ENCODE results near the gene JAM3.

Gene JAM3

GRCh38 chr11:134039726-134040385, 29.0 kb upstream of the JAM3 start:
- no peak overlapping the region for H3K4me3 ChIP-seq (ENCODE audit: low read depth, low read length)
- DNase-seq (ENCODE audit: low read depth), result no peak
- no peak for TF ChIP-seq CTCF (IDR thresholded peaks at IDR 0.05; ENCODE audit: low read depth, low read length, missing control alignments)

- no peak overlapping the region for H3K4me3 ChIP-seq (ENCODE audit: low read depth, low read length)
- no peak for TF ChIP-seq CTCF (IDR thresholded peaks at IDR 0.05; ENCODE audit: low read depth, low read length, missing control alignments)
- no peak for DNase-seq (ENCODE audit: low read depth)
These were observed 28.2 kb upstream of the JAM3 start for GRCh38 chr11:134040386-134041302.

GRCh38 chr11:134041349-134041748, 27.5 kb upstream of the JAM3 start:
- TF ChIP-seq CTCF (IDR thresholded peaks at IDR 0.05; ENCODE audit: low read depth, low read length, missing control alignments), result no peak
- DNase-seq (ENCODE audit: low read depth), result no peak

GRCh38 chr11:134041791-134042696, 26.8 kb upstream of the JAM3 start:
- no peak overlapping the region for H3K4me3 ChIP-seq (ENCODE audit: low read depth, low read length)
- no peak for DNase-seq (ENCODE audit: low read depth)
- TF ChIP-seq CTCF (IDR thresholded peaks at IDR 0.05; ENCODE audit: low read depth, low read length, missing control alignments), result no peak

More at GRCh38 chr11:134041349-134041748, 27.5 kb upstream of the JAM3 start:
- no peak overlapping the region for H3K4me3 ChIP-seq (ENCODE audit: low read depth, low read length)

- TF ChIP-seq CTCF (IDR thresholded peaks at IDR 0.05; ENCODE audit: low read depth, low read length, missing control alignments), result no peak
- no peak overlapping the region for H3K4me3 ChIP-seq (ENCODE audit: low read depth, low read length)
- DNase-seq (ENCODE audit: low read depth), result no peak
These were observed 25.0 kb upstream of the JAM3 start for GRCh38 chr11:134043821-134044420.

GRCh38 chr11:134044514-134045284, 24.2 kb upstream of the JAM3 start:
- DNase-seq (ENCODE audit: low read depth), result no peak
- TF ChIP-seq CTCF (IDR thresholded peaks at IDR 0.05; ENCODE audit: low read depth, low read length, missing control alignments), result no peak
- H3K4me3 ChIP-seq (ENCODE audit: low read depth, low read length), result no peak overlapping the region
